Measurements from ENCODE around the gene HUNK. TPM values are rescaled to one million over a fixed set of nuclear protein-coding genes. Genes with fewer than 3 reads are reported as not detected.

HUNK gene
- total RNA-seq, 2 donors from 2014 or later: 0.27 to 0.42 TPM

- no peaks in the 10 kb centered on the region for H3K36me3 ChIP-seq
These were observed 101.7 kb downstream of the HUNK start for GRCh38 chr21:31974454-31974985.

GRCh38 chr21:31975491-31975890 is 102.7 kb downstream of the HUNK start:
- Histone ChIP-seq H3K9me3 (no peaks in the 10 kb centered on the region), H3K4me3 (no peak overlapping the region), H3K36me3 (no peaks in the 10 kb centered on the region), H3K27ac (no peak overlapping the region), H3K27me3 (replicated peaks; ENCODE audit: insufficient read depth) (no peaks in the 10 kb centered on the region), H3K4me1 (ENCODE audit: control insufficient read depth in 1 of 2, low read depth in 2 of 2) (no peaks in the 10 kb centered on the region)
- DNase-seq (ENCODE audit: low spot score) (no peak), ATAC-seq (ENCODE audit: insufficient number of reproducible peaks, low FRiP score, low read depth) (no peak)
- TF ChIP-seq CTCF (IDR thresholded peaks at IDR 0.05): no peak

More at GRCh38 chr21:31974454-31974985, 101.7 kb downstream of the HUNK start:
- Histone ChIP-seq H3K9me3 (no peaks in the 10 kb centered on the region), H3K4me1 (ENCODE audit: control insufficient read depth in 1 of 2, low read depth in 2 of 2) (no peaks in the 10 kb centered on the region), H3K4me3 (no peak overlapping the region), H3K27me3 (replicated peaks; ENCODE audit: insufficient read depth) (no peaks in the 10 kb centered on the region), H3K27ac (no peak overlapping the region)
- DNase-seq (ENCODE audit: low spot score): no peak
- ATAC-seq (ENCODE audit: insufficient number of reproducible peaks, low FRiP score, low read depth): no peak
- no peak for TF ChIP-seq CTCF (IDR thresholded peaks at IDR 0.05)

- Histone ChIP-seq H3K4me3 (no peak overlapping the region), H3K36me3 (no peaks in the 10 kb centered on the region), H3K27me3 (replicated peaks; ENCODE audit: insufficient read depth) (no peaks in the 10 kb centered on the region), H3K4me1 (ENCODE audit: control insufficient read depth in 1 of 2, low read depth in 2 of 2) (no peaks in the 10 kb centered on the region), H3K9me3 (no peaks in the 10 kb centered on the region), H3K27ac (no peak overlapping the region)
- no peak for TF ChIP-seq CTCF (IDR thresholded peaks at IDR 0.05)
- ATAC-seq (ENCODE audit: insufficient number of reproducible peaks, low FRiP score, low read depth) (no peak), DNase-seq (ENCODE audit: low spot score) (no peak)
These were observed 105.0 kb downstream of the HUNK start for GRCh38 chr21:31977816-31978215.

- DNase-seq (ENCODE audit: low spot score): no peak
- Histone ChIP-seq H3K27me3 (replicated peaks; ENCODE audit: insufficient read depth) (no peaks in the 10 kb centered on the region), H3K4me3 (no peak overlapping the region), H3K4me1 (ENCODE audit: control insufficient read depth in 1 of 2, low read depth in 2 of 2) (no peaks in the 10 kb centered on the region), H3K36me3 (no peaks in the 10 kb centered on the region), H3K9me3 (no peaks in the 10 kb centered on the region), H3K27ac (no peak overlapping the region)
- TF ChIP-seq CTCF (IDR thresholded peaks at IDR 0.05): no peak
- ATAC-seq (ENCODE audit: insufficient number of reproducible peaks, low FRiP score, low read depth): no peak
These were observed 110.3 kb downstream of the HUNK start for GRCh38 chr21:31983120-31983519.

GRCh38 chr21:31983554-31983953 is 110.7 kb downstream of the HUNK start:
- no peaks in the 10 kb centered on the region for H3K27me3 ChIP-seq (replicated peaks; ENCODE audit: insufficient read depth)
- ATAC-seq (ENCODE audit: insufficient number of reproducible peaks, low FRiP score, low read depth) (no peak), DNase-seq (ENCODE audit: low spot score) (no peak)
- H3K27ac ChIP-seq: no peak overlapping the region
- no peaks in the 10 kb centered on the region for H3K36me3 ChIP-seq
- no peak overlapping the region for H3K4me3 ChIP-seq
- H3K4me1 ChIP-seq (ENCODE audit: control insufficient read depth in 1 of 2, low read depth in 2 of 2): no peaks in the 10 kb centered on the region
- no peaks in the 10 kb centered on the region for H3K9me3 ChIP-seq
- no peak for TF ChIP-seq CTCF (IDR thresholded peaks at IDR 0.05)
